Bone marrow (tissue), 2 donors: Measurements from ENCODE around the gene GJB1.
"Not testable (repeated sequence)": the region's sequence is repeated elsewhere in the genome, so short reads cannot be mapped to it uniquely, and the experiment has no call there.

Source experiments
- DNase-seq, 2 donors: peaks; one replicate each; lab custom pipeline; 2025; lab: John Stamatoyannopoulos, UW

GJB1 gene

GRCh38 chrX:71256051-71256450 lies 33.0 kb downstream of the GJB1 start:
- DNase-seq = no peak

DNA sequence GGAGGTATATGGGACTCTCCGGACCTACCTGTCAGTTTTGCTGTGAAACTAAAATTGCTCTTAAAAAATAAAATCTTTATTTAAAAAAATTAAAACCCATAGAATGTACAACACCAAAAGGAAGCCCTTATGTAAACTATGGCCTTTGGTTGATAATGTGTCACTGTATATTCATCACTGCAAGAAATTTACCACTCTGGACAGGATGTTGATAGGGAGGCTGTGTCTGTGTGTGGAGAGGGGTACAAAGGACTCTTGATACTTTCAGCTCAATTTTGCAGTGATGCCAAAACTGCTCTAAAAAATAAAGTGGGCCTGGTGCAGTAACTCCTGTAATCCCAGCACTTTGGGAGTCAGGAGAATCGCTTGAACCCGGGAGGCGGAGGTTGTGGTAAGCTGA lies 33.8 kb downstream of the GJB1 start:
- no peak for DNase-seq

- not testable (repeated sequence) for DNase-seq
Measured at GRCh38 chrX:71268624-71269023, 45.6 kb downstream of the GJB1 start.

DNA sequence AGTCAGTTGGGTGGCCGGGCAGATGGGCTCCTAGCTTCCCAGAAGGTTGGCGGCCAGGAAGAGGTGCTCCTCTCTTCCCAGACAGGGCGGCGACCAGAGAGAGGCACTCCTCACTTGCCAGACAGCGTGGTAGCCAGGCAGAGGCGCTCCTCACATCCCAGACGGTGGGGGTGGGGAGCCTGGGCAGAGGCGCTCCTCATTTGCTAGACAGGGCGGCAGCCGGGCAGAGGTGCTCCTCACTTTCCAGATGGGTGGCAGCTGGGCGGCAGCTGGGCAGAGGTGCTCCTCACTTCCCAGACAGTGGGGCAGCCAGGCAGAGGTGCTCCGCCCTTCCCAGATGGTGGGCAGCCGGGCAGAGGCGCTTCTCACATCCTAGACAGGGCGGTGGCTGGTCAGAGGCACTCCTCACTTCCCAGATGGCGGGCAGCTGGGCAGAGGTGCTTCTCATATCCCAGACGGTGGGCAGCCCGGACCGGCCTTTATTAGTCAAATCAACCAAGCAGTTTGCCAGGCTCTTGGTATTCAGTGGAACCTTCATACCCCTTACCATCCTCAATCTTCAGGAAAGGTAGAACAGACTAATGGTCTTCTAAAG lies 46.9 kb downstream of the GJB1 start:
- DNase-seq = no peak

GRCh38 chrX:71272313-71272712 lies 49.3 kb downstream of the GJB1 start:
- not testable (repeated sequence) for DNase-seq
